Sigmoid colon (tissue), 4 donors: ENCODE data around the gene CCDC187.

Source experiments
- EP300 ChIP-seq, 4 donors: sonication (generic); formaldehyde crosslinking; IDR thresholded peaks; one replicate each; pipeline ENCODE4 v1.6.1; 2017; ENCODE audit warnings: antibody characterized with exemption in 4 of 4
- POLR2A ChIP-seq, 2 donors: fragments of 450-650 bp; IDR thresholded peaks; one replicate each; pipeline ENCODE4 v1.6.1; 2016; ENCODE audit warnings: antibody characterized with exemption in 2 of 2, mild to moderate bottlenecking in 2 of 2, moderate library complexity in 2 of 2
- TF ChIP-seq, protein P1 (sequence below), 4 experiments: fragments of 450-650 bp in 3 of 4; fragments of 200-600 bp in 1 of 4; IDR thresholded peaks; one replicate each; pipeline ENCODE4 v1.5.1; 2016 to 2019; ENCODE audit warnings: antibody characterized with exemption in 4 of 4, mild to moderate bottlenecking in 3 of 4, moderate library complexity in 2 of 4

DNA sequence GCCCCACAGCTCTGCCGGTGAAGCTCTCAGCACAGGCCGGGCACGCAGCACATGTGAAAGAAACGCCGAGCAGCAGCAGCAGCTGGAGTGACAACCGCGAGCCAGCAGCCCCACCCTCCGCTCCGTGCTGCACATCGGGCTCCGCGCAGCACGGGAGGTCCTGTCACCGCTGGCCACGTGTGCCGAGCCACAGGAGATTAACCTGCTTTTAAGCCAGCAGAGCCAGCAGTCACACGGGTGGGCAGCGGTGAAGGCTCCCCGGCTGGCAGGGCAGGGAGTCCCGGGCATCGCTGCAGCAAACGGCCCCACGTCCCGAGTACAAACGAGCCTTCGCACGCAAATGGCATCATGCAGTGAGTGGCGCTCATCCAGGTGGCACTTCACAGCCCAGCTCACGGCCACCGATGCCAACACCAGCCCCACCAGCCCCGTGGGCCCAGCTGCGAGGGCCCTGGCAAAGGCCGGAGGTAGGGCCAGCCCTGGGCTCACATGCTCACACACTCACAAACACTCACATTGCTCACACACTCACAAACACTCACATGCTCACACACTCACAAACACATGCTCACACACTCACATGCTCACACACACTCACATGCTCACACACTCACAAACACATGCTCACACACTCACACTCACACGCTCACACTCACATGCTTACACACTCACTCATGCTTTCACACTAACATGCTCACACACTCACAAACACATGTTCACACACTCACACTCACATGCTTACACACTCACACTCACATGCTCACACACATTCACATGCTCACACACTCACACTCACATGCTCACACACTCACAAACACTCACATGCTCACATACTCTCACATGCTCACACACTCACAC is 11.1 kb downstream of the CCDC187 start:
- TF ChIP-seq, protein P1, sequence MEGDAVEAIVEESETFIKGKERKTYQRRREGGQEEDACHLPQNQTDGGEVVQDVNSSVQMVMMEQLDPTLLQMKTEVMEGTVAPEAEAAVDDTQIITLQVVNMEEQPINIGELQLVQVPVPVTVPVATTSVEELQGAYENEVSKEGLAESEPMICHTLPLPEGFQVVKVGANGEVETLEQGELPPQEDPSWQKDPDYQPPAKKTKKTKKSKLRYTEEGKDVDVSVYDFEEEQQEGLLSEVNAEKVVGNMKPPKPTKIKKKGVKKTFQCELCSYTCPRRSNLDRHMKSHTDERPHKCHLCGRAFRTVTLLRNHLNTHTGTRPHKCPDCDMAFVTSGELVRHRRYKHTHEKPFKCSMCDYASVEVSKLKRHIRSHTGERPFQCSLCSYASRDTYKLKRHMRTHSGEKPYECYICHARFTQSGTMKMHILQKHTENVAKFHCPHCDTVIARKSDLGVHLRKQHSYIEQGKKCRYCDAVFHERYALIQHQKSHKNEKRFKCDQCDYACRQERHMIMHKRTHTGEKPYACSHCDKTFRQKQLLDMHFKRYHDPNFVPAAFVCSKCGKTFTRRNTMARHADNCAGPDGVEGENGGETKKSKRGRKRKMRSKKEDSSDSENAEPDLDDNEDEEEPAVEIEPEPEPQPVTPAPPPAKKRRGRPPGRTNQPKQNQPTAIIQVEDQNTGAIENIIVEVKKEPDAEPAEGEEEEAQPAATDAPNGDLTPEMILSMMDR (IDR thresholded peaks at IDR 0.05) = no peak
- TF ChIP-seq POLR2A (IDR thresholded peaks at IDR 0.05) = no peak
- TF ChIP-seq EP300 (IDR thresholded peaks at IDR 0.05) = no peak
